ENCODE data around the gene GIGYF1. TPM values are rescaled to one million over a fixed set of nuclear protein-coding genes. Genes with fewer than 3 reads are reported as not detected.

The GIGYF1 gene
- polyA plus RNA-seq, 1 donor from 2014 or later: 28.3 TPM

DNA sequence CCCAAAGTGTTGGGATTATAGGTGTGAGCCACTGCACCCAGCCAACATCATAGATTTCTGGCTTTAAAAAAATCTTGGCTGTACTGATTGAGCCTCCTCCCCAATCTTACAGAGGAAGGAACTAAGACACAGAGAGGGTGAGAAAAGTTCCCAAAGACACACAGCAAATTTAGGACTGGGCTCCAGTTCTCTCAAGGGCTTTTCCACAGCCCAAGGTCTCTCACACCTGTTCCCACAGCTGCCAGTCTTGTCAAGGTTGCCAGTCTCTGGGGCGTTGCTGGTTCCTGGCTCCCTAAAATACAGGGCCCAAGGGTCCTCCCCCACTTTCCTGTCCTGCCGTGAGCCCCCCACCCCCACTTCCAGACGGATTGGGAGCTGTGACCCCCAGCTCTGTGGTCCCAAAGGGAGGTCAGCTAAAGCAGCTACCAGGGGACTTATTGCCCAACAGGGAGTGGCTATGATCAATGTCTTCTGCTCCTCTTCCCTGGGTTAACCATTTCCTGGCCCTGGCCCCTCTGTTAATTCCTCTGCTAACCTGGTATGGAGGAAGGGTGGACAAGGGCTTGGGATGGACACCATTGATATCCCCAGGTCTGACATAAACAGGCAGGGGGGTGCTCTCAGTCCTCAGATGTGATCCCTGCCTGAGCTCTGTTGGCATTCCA, 36.2 kb upstream of the GIGYF1 start:
- no peaks in the 10 kb centered on the region for H3K79me2 ChIP-seq (replicated peaks; ENCODE audit: insufficient read depth, low read length)
- no peak overlapping the region for H3K4me2 ChIP-seq (ENCODE audit: low read length)
- H3K9me2 ChIP-seq (ENCODE audit: insufficient read depth, low read length): no peaks in the 10 kb centered on the region
- H3K36me3 ChIP-seq (ENCODE audit: insufficient read depth, low read length): no peaks in the 10 kb centered on the region
- H3K27ac ChIP-seq (ENCODE audit: low read length): no peak overlapping the region
- H3K4me3 ChIP-seq (ENCODE audit: low read length): no peak overlapping the region
- no peaks in the 10 kb centered on the region for H3K9me3 ChIP-seq (ENCODE audit: low read length)
- no peaks in the 10 kb centered on the region for H3F3A ChIP-seq (ENCODE audit: insufficient read depth, low read length, poor library complexity, severe bottlenecking)
- TF ChIP-seq POLR2AphosphoS5 (IDR thresholded peaks at IDR 0.05) (no peak), RAD21 (conservative IDR thresholded peaks at IDR 0.05) (no peak), EZH2 (IDR thresholded peaks at IDR 0.05; ENCODE audit: borderline replicate concordance, insufficient read depth, low read length, poor library complexity, severe bottlenecking) (no peak), MXI1 (conservative IDR thresholded peaks at IDR 0.05; ENCODE audit: poor library complexity, severe bottlenecking) (no peak), EP300 (conservative IDR thresholded peaks at IDR 0.05; ENCODE audit: poor library complexity, severe bottlenecking) (no peak), SMC3 (conservative IDR thresholded peaks at IDR 0.05; ENCODE audit: poor library complexity) (no peak), TAF1 (IDR thresholded peaks at IDR 0.05; ENCODE audit: low read depth) (no peak)
- TF ChIP-seq, protein P1, sequence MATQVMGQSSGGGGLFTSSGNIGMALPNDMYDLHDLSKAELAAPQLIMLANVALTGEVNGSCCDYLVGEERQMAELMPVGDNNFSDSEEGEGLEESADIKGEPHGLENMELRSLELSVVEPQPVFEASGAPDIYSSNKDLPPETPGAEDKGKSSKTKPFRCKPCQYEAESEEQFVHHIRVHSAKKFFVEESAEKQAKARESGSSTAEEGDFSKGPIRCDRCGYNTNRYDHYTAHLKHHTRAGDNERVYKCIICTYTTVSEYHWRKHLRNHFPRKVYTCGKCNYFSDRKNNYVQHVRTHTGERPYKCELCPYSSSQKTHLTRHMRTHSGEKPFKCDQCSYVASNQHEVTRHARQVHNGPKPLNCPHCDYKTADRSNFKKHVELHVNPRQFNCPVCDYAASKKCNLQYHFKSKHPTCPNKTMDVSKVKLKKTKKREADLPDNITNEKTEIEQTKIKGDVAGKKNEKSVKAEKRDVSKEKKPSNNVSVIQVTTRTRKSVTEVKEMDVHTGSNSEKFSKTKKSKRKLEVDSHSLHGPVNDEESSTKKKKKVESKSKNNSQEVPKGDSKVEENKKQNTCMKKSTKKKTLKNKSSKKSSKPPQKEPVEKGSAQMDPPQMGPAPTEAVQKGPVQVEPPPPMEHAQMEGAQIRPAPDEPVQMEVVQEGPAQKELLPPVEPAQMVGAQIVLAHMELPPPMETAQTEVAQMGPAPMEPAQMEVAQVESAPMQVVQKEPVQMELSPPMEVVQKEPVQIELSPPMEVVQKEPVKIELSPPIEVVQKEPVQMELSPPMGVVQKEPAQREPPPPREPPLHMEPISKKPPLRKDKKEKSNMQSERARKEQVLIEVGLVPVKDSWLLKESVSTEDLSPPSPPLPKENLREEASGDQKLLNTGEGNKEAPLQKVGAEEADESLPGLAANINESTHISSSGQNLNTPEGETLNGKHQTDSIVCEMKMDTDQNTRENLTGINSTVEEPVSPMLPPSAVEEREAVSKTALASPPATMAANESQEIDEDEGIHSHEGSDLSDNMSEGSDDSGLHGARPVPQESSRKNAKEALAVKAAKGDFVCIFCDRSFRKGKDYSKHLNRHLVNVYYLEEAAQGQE (IDR thresholded peaks at IDR 0.05; ENCODE audit: borderline replicate concordance): no peak
- TF ChIP-seq, protein P2, sequence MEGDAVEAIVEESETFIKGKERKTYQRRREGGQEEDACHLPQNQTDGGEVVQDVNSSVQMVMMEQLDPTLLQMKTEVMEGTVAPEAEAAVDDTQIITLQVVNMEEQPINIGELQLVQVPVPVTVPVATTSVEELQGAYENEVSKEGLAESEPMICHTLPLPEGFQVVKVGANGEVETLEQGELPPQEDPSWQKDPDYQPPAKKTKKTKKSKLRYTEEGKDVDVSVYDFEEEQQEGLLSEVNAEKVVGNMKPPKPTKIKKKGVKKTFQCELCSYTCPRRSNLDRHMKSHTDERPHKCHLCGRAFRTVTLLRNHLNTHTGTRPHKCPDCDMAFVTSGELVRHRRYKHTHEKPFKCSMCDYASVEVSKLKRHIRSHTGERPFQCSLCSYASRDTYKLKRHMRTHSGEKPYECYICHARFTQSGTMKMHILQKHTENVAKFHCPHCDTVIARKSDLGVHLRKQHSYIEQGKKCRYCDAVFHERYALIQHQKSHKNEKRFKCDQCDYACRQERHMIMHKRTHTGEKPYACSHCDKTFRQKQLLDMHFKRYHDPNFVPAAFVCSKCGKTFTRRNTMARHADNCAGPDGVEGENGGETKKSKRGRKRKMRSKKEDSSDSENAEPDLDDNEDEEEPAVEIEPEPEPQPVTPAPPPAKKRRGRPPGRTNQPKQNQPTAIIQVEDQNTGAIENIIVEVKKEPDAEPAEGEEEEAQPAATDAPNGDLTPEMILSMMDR (IDR thresholded peaks at IDR 0.05; ENCODE audit: poor library complexity, severe bottlenecking): no peak
- no peak overlapping the region for H2AFZ ChIP-seq (ENCODE audit: low read depth, low read length)
- no peak overlapping the region for H3K9ac ChIP-seq (ENCODE audit: low read length)
- no peaks in the 10 kb centered on the region for H4K20me1 ChIP-seq (ENCODE audit: insufficient read depth)
- no peaks in the 10 kb centered on the region for H3K27me3 ChIP-seq (ENCODE audit: insufficient read depth, low read depth, low read length)

DNA sequence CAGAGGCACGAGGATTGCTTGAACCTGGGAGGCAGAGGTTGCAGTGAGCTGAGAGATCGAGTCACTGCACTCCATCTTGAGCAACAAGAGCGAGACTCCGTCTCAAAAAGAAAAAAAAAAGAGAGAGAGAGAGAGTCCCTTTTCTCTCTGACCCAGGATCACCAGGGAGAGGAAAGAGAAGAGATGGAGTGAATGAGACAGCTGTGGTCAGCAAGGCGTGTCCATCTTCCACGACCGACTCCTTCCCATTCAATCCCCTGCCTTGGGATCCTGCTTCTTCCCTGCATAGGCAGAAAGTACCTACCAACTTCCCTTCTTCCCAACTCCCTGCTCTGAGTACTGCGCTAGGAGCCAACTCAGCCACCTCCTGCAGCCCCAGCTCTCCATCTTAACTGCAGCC, 34.1 kb upstream of the GIGYF1 start:
- no peak overlapping the region for H3K4me2 ChIP-seq (ENCODE audit: low read length)
- H3K36me3 ChIP-seq (ENCODE audit: insufficient read depth, low read length): no peaks in the 10 kb centered on the region
- TF ChIP-seq TAF1 (IDR thresholded peaks at IDR 0.05; ENCODE audit: low read depth) (no peak), MXI1 (conservative IDR thresholded peaks at IDR 0.05; ENCODE audit: poor library complexity, severe bottlenecking) (no peak), POLR2AphosphoS5 (IDR thresholded peaks at IDR 0.05) (no peak)
- H2AFZ ChIP-seq (ENCODE audit: low read depth, low read length): no peak overlapping the region
- H3K9me3 ChIP-seq (ENCODE audit: low read length): no peaks in the 10 kb centered on the region
- no peaks in the 10 kb centered on the region for H3K79me2 ChIP-seq (replicated peaks; ENCODE audit: insufficient read depth, low read length)
- H3K4me3 ChIP-seq (ENCODE audit: low read length): no peak overlapping the region
- no peaks in the 10 kb centered on the region for H3K9me2 ChIP-seq (ENCODE audit: insufficient read depth, low read length)
- H3F3A ChIP-seq (ENCODE audit: insufficient read depth, low read length, poor library complexity, severe bottlenecking): no peaks in the 10 kb centered on the region
- H3K27ac ChIP-seq (ENCODE audit: low read length): no peak overlapping the region
- no peak overlapping the region for H3K9ac ChIP-seq (ENCODE audit: low read length)
- no peaks in the 10 kb centered on the region for H4K20me1 ChIP-seq (ENCODE audit: insufficient read depth)
- H3K27me3 ChIP-seq (ENCODE audit: insufficient read depth, low read depth, low read length): no peaks in the 10 kb centered on the region
